ENCODE results near the gene GALNT5.

The GALNT5 gene

DNA sequence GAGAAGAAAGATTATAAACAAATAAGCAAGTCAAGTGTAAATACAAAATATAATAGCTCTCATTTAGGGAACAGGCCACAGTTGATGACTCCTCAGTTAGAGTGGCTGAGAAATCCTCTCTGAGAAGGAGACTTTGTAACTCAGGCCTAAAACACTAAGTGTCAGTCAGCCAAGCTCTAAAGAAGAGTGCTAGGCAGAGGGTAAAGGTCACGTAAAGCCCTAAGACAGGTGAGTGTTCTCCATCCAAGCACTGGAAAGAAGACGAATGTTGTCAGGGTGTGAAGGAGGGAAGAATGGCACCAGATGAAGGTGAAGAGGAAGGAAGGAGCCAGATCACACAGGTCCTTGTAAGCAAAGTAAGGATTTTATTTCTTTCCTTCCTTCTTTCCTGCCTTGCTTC lies 43.8 kb downstream of the GALNT5 start:
- Histone ChIP-seq H3K36me3 (ENCODE audit: low read length) (no peaks in the 10 kb centered on the region), H3F3A (ENCODE audit: insufficient read depth) (no peaks in the 10 kb centered on the region), H3K9me3 (ENCODE audit: insufficient read depth, low read length) (no peaks in the 10 kb centered on the region), H3K27ac (ENCODE audit: low read depth, low read length) (no peak overlapping the region), H3K79me2 (ENCODE audit: insufficient read depth, low read length) (no peaks in the 10 kb centered on the region), H4K20me1 (ENCODE audit: low read depth, low read length) (no peaks in the 10 kb centered on the region), H2AFZ (ENCODE audit: low read depth, low read length, severe bottlenecking) (no peak overlapping the region), H3K4me2 (ENCODE audit: low read depth, low read length, poor library complexity, severe bottlenecking) (no peak overlapping the region), H3K27me3 (ENCODE audit: low read length) (no peaks in the 10 kb centered on the region), H3K9ac (ENCODE audit: low read length) (no peak overlapping the region), H3K9me2 (replicated peaks; ENCODE audit: insufficient read depth, low read length) (no peaks in the 10 kb centered on the region), H3K4me3 (ENCODE audit: insufficient read depth, low read length, poor library complexity, severe bottlenecking) (no peak overlapping the region)
- TF ChIP-seq, protein P1, sequence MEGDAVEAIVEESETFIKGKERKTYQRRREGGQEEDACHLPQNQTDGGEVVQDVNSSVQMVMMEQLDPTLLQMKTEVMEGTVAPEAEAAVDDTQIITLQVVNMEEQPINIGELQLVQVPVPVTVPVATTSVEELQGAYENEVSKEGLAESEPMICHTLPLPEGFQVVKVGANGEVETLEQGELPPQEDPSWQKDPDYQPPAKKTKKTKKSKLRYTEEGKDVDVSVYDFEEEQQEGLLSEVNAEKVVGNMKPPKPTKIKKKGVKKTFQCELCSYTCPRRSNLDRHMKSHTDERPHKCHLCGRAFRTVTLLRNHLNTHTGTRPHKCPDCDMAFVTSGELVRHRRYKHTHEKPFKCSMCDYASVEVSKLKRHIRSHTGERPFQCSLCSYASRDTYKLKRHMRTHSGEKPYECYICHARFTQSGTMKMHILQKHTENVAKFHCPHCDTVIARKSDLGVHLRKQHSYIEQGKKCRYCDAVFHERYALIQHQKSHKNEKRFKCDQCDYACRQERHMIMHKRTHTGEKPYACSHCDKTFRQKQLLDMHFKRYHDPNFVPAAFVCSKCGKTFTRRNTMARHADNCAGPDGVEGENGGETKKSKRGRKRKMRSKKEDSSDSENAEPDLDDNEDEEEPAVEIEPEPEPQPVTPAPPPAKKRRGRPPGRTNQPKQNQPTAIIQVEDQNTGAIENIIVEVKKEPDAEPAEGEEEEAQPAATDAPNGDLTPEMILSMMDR (IDR thresholded peaks at IDR 0.05; ENCODE audit: insufficient read depth, low read length, poor library complexity, severe bottlenecking), result no peak
- TF ChIP-seq EZH2phosphoT487 (conservative IDR thresholded peaks at IDR 0.05; ENCODE audit: low read length), result no peak

- no peak for TF ChIP-seq EZH2phosphoT487 (conservative IDR thresholded peaks at IDR 0.05; ENCODE audit: low read length)
- TF ChIP-seq, protein P1 (IDR thresholded peaks at IDR 0.05; ENCODE audit: insufficient read depth, low read length, poor library complexity, severe bottlenecking), result peak; percentile 60
- Histone ChIP-seq H3F3A (ENCODE audit: insufficient read depth) (no peaks in the 10 kb centered on the region), H2AFZ (ENCODE audit: low read depth, low read length, severe bottlenecking) (no peak overlapping the region), H3K4me2 (ENCODE audit: low read depth, low read length, poor library complexity, severe bottlenecking) (no peak overlapping the region), H3K27me3 (ENCODE audit: low read length) (no peaks in the 10 kb centered on the region), H3K9me2 (replicated peaks; ENCODE audit: insufficient read depth, low read length) (no peaks in the 10 kb centered on the region), H3K9ac (ENCODE audit: low read length) (no peak overlapping the region), H3K27ac (ENCODE audit: low read depth, low read length) (no peak overlapping the region), H3K36me3 (ENCODE audit: low read length) (no peaks in the 10 kb centered on the region), H3K79me2 (ENCODE audit: insufficient read depth, low read length) (no peaks in the 10 kb centered on the region), H4K20me1 (ENCODE audit: low read depth, low read length) (no peaks in the 10 kb centered on the region), H3K9me3 (ENCODE audit: insufficient read depth, low read length) (no peaks in the 10 kb centered on the region), H3K4me3 (ENCODE audit: insufficient read depth, low read length, poor library complexity, severe bottlenecking) (no peak overlapping the region)
Observed at GRCh38 chr2:157302492-157303099, 45.1 kb downstream of the GALNT5 start.

- no peak overlapping the region for H3K4me3 ChIP-seq (ENCODE audit: insufficient read depth, low read length, poor library complexity, severe bottlenecking)
- H3K79me2 ChIP-seq (ENCODE audit: insufficient read depth, low read length), result no peaks in the 10 kb centered on the region
- no peak for TF ChIP-seq EZH2phosphoT487 (conservative IDR thresholded peaks at IDR 0.05; ENCODE audit: low read length)
- TF ChIP-seq, protein P1 (IDR thresholded peaks at IDR 0.05; ENCODE audit: insufficient read depth, low read length, poor library complexity, severe bottlenecking), result no peak
- no peaks in the 10 kb centered on the region for H3K9me2 ChIP-seq (replicated peaks; ENCODE audit: insufficient read depth, low read length)
- H3K9me3 ChIP-seq (ENCODE audit: insufficient read depth, low read length), result no peaks in the 10 kb centered on the region
- H3K36me3 ChIP-seq (ENCODE audit: low read length), result no peaks in the 10 kb centered on the region
- no peak overlapping the region for H3K27ac ChIP-seq (ENCODE audit: low read depth, low read length)
- H3K9ac ChIP-seq (ENCODE audit: low read length), result no peak overlapping the region
- H3K4me2 ChIP-seq (ENCODE audit: low read depth, low read length, poor library complexity, severe bottlenecking), result no peak overlapping the region
- H2AFZ ChIP-seq (ENCODE audit: low read depth, low read length, severe bottlenecking), result no peak overlapping the region
- no peaks in the 10 kb centered on the region for H3F3A ChIP-seq (ENCODE audit: insufficient read depth)
- H4K20me1 ChIP-seq (ENCODE audit: low read depth, low read length), result no peaks in the 10 kb centered on the region
- H3K27me3 ChIP-seq (ENCODE audit: low read length), result no peaks in the 10 kb centered on the region
Observed at GRCh38 chr2:157303612-157304011, 46.1 kb downstream of the GALNT5 start.

All from SU-DHL-6 (cell line).